Measurements from ENCODE around the gene HPN.

The HPN gene

GRCh38 chr19:35008891-35009341, 32.6 kb upstream of the HPN start:
- TF ChIP-seq, protein P1, sequence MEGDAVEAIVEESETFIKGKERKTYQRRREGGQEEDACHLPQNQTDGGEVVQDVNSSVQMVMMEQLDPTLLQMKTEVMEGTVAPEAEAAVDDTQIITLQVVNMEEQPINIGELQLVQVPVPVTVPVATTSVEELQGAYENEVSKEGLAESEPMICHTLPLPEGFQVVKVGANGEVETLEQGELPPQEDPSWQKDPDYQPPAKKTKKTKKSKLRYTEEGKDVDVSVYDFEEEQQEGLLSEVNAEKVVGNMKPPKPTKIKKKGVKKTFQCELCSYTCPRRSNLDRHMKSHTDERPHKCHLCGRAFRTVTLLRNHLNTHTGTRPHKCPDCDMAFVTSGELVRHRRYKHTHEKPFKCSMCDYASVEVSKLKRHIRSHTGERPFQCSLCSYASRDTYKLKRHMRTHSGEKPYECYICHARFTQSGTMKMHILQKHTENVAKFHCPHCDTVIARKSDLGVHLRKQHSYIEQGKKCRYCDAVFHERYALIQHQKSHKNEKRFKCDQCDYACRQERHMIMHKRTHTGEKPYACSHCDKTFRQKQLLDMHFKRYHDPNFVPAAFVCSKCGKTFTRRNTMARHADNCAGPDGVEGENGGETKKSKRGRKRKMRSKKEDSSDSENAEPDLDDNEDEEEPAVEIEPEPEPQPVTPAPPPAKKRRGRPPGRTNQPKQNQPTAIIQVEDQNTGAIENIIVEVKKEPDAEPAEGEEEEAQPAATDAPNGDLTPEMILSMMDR (IDR thresholded peaks at IDR 0.05) = no peak

- TF ChIP-seq, protein P1 (IDR thresholded peaks at IDR 0.05) = no peak
Measured at GRCh38 chr19:35009424-35010415, 31.8 kb upstream of the HPN start.

GRCh38 chr19:35011091-35011689, 30.3 kb upstream of the HPN start:
- TF ChIP-seq, protein P1 (IDR thresholded peaks at IDR 0.05) = no peak

GRCh38 chr19:35011737-35012682, 29.5 kb upstream of the HPN start:
- TF ChIP-seq, protein P1 (IDR thresholded peaks at IDR 0.05) = no peak

DNA sequence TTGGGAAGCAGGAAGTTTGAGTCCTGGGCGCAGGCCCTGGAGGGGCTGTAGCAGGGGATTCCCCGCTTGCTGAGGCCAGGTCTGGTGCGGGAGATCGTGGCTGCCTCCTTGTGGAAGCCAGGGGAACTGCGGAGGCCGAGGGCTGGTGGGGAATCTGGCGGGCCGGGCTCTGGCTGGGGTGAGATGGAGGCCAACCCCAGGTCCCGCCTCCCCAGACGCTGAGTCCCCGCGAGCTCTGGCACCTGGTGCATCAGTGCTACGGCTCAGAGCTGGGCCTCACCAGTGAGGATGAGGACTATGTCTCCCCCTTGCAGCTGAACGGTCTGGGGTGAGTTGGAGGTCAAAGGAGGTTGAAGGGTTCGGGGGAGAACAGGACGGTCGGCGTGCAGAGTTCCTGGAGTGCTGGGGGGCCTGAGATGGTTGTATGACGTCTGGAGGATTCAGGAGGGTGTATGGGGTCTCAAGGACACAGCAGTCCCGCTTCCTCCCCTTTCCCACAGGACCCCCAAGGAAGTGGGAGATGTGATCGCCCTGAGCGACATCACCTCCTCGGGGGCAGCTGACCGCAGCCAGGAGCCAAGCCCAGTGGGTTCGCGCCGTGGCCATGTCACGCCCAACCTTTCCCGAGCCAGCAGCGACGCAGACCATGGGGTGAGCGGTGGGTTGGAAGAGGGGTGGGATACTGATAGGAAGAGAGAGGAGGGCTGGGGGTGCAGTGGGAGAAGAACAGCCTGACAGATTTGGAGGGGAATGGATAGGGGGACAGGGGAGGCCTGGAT, 28.3 kb upstream of the HPN start:
- TF ChIP-seq, protein P1 (IDR thresholded peaks at IDR 0.05) = peak; percentile 89

DNA sequence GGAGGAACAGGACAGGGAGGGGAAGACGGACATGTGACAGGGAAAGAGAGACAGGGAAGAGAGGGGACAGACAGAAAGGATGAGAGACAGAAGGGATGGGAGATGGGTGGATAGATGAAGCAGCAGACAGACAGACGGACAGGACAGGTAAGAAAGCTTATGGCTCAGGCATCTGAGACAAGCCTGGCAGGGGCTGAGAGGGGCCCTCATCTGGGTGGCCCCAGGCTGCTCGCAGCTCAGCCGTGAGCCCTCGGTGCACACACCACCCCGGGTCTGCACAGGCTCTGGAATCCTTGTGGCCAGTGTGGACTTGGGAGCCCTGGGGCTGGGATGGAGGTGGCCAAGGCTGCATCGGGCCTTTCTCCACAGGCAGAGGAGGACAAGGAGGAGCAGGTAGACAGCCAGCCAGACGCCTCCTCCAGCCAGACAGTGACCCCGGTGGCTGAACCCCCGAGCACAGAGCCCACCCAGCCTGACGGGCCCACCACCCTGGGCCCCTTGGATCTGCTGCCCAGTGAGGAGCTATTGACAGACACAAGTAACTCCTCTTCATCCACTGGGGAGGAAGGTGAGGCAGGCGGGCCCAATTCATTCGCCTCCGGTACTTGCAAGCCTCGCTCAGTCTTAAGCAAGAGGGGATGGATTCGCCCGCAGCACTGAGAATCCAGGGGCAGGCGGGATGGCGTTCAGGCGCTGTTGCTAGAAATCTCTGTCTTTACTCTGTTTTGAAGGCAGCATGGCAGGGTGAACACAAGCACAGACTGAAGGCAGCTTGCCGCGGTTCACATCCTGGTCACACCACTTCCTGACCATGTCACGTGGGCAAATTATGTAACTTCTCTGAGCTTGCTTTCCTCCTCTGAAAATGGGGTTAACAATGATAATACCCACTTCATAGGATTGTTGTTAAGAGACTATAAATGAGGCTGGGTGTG, 27.4 kb upstream of the HPN start:
- TF ChIP-seq, protein P1 (IDR thresholded peaks at IDR 0.05) = no peak

Measured in LNCAP (cell line).